ENCODE measurements around the gene DHCR7.

The DHCR7 gene

DNA sequence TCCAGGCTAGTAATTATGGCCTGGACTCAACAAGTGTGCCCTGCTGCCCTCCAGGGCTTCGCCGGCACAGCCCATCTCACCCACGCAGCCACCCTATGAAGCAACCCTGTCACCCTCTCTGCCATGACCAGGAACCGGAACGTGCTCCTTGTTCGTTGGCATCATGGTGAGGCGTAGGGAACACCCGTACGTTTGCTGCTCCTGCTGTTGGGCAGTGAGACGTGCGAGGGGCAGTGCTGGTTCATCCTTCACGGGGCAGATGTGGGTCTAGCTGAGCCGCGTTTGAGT, 25.5 kb upstream of the DHCR7 start:
- in situ Hi-C loops (cut with MboI; ENCODE audit: low pct_unique_long_range_greater_than_20kb, low sequenced_read_pairs, unreplicated experiment): no loop called here
- DNase-seq (ENCODE audit: low spot score): no peak
- TF ChIP-seq, protein P1, sequence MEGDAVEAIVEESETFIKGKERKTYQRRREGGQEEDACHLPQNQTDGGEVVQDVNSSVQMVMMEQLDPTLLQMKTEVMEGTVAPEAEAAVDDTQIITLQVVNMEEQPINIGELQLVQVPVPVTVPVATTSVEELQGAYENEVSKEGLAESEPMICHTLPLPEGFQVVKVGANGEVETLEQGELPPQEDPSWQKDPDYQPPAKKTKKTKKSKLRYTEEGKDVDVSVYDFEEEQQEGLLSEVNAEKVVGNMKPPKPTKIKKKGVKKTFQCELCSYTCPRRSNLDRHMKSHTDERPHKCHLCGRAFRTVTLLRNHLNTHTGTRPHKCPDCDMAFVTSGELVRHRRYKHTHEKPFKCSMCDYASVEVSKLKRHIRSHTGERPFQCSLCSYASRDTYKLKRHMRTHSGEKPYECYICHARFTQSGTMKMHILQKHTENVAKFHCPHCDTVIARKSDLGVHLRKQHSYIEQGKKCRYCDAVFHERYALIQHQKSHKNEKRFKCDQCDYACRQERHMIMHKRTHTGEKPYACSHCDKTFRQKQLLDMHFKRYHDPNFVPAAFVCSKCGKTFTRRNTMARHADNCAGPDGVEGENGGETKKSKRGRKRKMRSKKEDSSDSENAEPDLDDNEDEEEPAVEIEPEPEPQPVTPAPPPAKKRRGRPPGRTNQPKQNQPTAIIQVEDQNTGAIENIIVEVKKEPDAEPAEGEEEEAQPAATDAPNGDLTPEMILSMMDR (IDR thresholded peaks at IDR 0.05; ENCODE audit: extremely low read depth, insufficient read depth, missing control alignments): no peak

- TF ChIP-seq, protein P1 (IDR thresholded peaks at IDR 0.05; ENCODE audit: extremely low read depth, insufficient read depth, missing control alignments): no peak
- in situ Hi-C loops (cut with MboI; ENCODE audit: low pct_unique_long_range_greater_than_20kb, low sequenced_read_pairs, unreplicated experiment): no loop called here
- no peak for DNase-seq (ENCODE audit: low spot score)
Measured at GRCh38 chr11:71472941-71473792, 25.0 kb upstream of the DHCR7 start.

DNA sequence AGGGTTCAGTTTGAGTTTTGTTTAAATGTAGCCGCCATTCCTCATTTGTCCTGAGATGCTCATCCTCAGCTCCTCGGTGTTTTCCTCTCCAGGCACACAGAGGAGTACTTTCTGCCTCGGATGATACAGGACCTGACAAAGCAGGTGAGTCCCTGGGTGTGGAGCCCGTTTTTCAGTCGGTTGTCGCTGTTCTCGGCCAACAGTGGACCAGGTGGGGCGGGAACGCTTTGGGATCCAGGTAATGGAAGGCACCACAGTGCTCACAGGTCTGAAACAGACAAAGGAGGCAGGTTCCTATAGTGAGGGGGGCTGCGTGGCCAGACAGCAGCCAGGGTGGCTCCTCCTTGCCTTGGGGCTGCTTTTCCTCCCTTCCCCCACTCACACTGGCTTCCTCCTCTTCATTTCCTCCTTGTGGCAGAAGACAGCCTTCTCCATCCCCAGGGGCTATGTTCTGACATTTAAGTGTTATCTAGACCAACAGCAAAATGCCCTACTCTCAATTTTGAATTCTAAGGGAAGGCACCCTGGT, 24.2 kb upstream of the DHCR7 start:
- no peak for DNase-seq (ENCODE audit: low spot score)
- in situ Hi-C loops (cut with MboI; ENCODE audit: low pct_unique_long_range_greater_than_20kb, low sequenced_read_pairs, unreplicated experiment): no loop called here
- TF ChIP-seq, protein P1 (IDR thresholded peaks at IDR 0.05; ENCODE audit: extremely low read depth, insufficient read depth, missing control alignments): no peak

DNA sequence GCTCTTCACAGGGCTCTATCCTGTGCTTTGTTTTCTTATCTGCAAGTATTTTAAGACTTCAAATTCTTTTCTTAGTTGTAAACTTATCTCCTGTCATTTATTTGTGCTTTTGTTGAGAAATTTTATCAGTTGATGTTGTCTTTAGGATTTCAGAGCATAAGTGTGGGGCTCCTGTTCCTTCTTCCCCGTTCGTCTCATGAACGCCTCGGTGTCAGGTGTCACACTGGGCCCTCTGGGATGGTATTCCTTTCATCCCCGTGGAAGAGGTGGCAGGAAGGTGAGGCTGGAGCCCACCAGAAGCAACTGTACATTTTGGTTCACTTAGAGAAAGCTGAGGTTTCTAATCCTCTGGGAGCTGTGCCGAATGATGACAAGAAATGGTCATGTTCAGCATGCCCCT, 22.8 kb upstream of the DHCR7 start:
- no peak for DNase-seq (ENCODE audit: low spot score)
- TF ChIP-seq, protein P1 (IDR thresholded peaks at IDR 0.05; ENCODE audit: extremely low read depth, insufficient read depth, missing control alignments): no peak
- in situ Hi-C loops (cut with MboI; ENCODE audit: low pct_unique_long_range_greater_than_20kb, low sequenced_read_pairs, unreplicated experiment): no loop called here

- TF ChIP-seq, protein P1 (IDR thresholded peaks at IDR 0.05; ENCODE audit: extremely low read depth, insufficient read depth, missing control alignments): no peak
- DNase-seq (ENCODE audit: low spot score): no peak
- in situ Hi-C loops (cut with MboI; ENCODE audit: low pct_unique_long_range_greater_than_20kb, low sequenced_read_pairs, unreplicated experiment): no loop called here
Measured at GRCh38 chr11:71467164-71467563, 19.0 kb upstream of the DHCR7 start.

- in situ Hi-C loops (cut with MboI; ENCODE audit: low pct_unique_long_range_greater_than_20kb, low sequenced_read_pairs, unreplicated experiment): no loop called here
- no peak for DNase-seq (ENCODE audit: low spot score)
- TF ChIP-seq, protein P1 (IDR thresholded peaks at IDR 0.05; ENCODE audit: extremely low read depth, insufficient read depth, missing control alignments): no peak
Measured at GRCh38 chr11:71466358-71466757, 18.2 kb upstream of the DHCR7 start.

Measured in GM13977 (cell line).